B cell (primary cell): ENCODE measurements around the gene PILRB. TPM values are rescaled to one million over a fixed set of nuclear protein-coding genes. Genes with fewer than 3 reads are reported as not detected.

Experiments
- ATAC-seq: fragments of 200-7000 bp; cut with Tn5 transposase; one replicate; pipeline ENCODE4 v1.10.0; 2021; ENCODE audit warnings: low read depth, mild to moderate bottlenecking, moderate number of reproducible peaks, moderate library complexity
- CTCF ChIA-PET: fragments of 350-600 bp; sonication (Branson Sonifier 250); formaldehyde crosslinking; loops from one replicate; lab custom pipeline; 2021; ENCODE audit warnings: antibody characterized with exemption, inconsistent platforms; lab: Charles Lee
- POLR2A ChIA-PET: fragments of 350-600 bp; sonication (Branson Sonifier 250); formaldehyde crosslinking; loops from one replicate; lab custom pipeline; 2021; ENCODE audit warnings: antibody characterized with exemption; lab: Charles Lee
- DNase-seq: peaks from one replicate; pipeline ENCODE4 v3.0.0; 2013
- H2AFZ ChIP-seq: 2 replicates; pipeline ENCODE4 v1.6.1; 2012; ENCODE audit warnings: mild to moderate bottlenecking, low read depth, low read length; ENCODE audit not compliant: insufficient read depth, poor library complexity, severe bottlenecking
- H3K27ac ChIP-seq, 2 donors: 1 replicate in 1 of 2; 2 replicates in 1 of 2; pipeline ENCODE4 v1.5.1; 2012 to 2013; ENCODE audit warnings: low read length in 2 of 2, mild to moderate bottlenecking in 2 of 2, moderate library complexity in 1 of 2
- H3K27me3 ChIP-seq, 4 experiments: fragments of 200-600 bp in 1 of 4; sonication (generic) in 1 of 4; replicated peaks in 1 of 4; 1 replicate in 2 of 4; 2 replicates in 2 of 4; pipeline versions ENCODE4 v1.6.1 to v1.7.0; 2013 to 2016; ENCODE audit warnings: low read length in 3 of 4, mild to moderate bottlenecking in 2 of 4, mixed read lengths in 1 of 4, moderate library complexity in 1 of 4; ENCODE audit not compliant: insufficient read depth in 4 of 4, control insufficient read depth in 3 of 4; ENCODE audit errors: control extremely low read depth in 1 of 4
- H3K36me3 ChIP-seq, 2 experiments: replicated peaks in 1 of 2; 1 replicate in 1 of 2; 2 replicates in 1 of 2; pipeline versions ENCODE4 v1.6.1 to v1.7.1; 2013; ENCODE audit warnings: low read length in 1 of 2; ENCODE audit not compliant: insufficient read depth in 2 of 2, control insufficient read depth in 1 of 2; ENCODE audit errors: control extremely low read depth in 1 of 2, extremely low read depth in 1 of 2
- H3K4me1 ChIP-seq, 2 donors: fragments of 200-600 bp in 1 of 2; sonication (generic) in 1 of 2; 1 replicate in 1 of 2; 2 replicates in 1 of 2; pipeline versions ENCODE4 v1.5.1 to v1.6.1; 2013 to 2017; ENCODE audit warnings: low read length in 2 of 2; ENCODE audit not compliant: control insufficient read depth in 2 of 2, insufficient read depth in 2 of 2
- H3K4me2 ChIP-seq: replicated peaks from 2 replicates; pipeline ENCODE3; 2012; ENCODE audit warnings: mild to moderate bottlenecking, low read depth, low read length; ENCODE audit not compliant: poor library complexity, severe bottlenecking
- H3K4me3 ChIP-seq, 5 experiments: fragments of 200-600 bp in 1 of 5; sonication (generic) in 1 of 5; 1 replicate in 3 of 5; 2 replicates in 2 of 5; pipeline versions ENCODE4 v1.5.1 to v1.7.0; 2011 to 2016; ENCODE audit warnings: low read length in 4 of 5, mild to moderate bottlenecking in 4 of 5, low read depth in 2 of 5, control low read depth in 1 of 5, moderate library complexity in 1 of 5; ENCODE audit not compliant: insufficient read depth in 1 of 5; ENCODE audit errors: control extremely low read depth in 1 of 5, extremely low read depth in 1 of 5
- H3K79me2 ChIP-seq: fragments of 200-600 bp; sonication (generic); one replicate; pipeline ENCODE4 v1.6.0; 2016; ENCODE audit warnings: low read length; ENCODE audit not compliant: control insufficient read depth, insufficient read depth
- H3K9ac ChIP-seq: fragments of 200-600 bp; sonication (generic); 2 replicates; pipeline ENCODE4 v1.6.1; 2017; ENCODE audit warnings: mild to moderate bottlenecking, low read length, moderate library complexity
- H3K9me3 ChIP-seq, 3 donors: one replicate each; pipeline versions ENCODE4 v1.6.1 to v1.7.1; 2013; ENCODE audit warnings: low read length in 2 of 3; ENCODE audit not compliant: control insufficient read depth in 2 of 3, insufficient read depth in 1 of 3; ENCODE audit errors: control extremely low read depth in 1 of 3
- H4K20me1 ChIP-seq: 2 replicates; pipeline ENCODE4 v1.6.0; 2012; ENCODE audit warnings: mild to moderate bottlenecking, low read length; ENCODE audit not compliant: insufficient read depth, control insufficient read depth, poor library complexity, severe bottlenecking
- H3K27ac Mint-ChIP-seq: one replicate; pipeline ENCODE4 v1.8.0; 2021; ENCODE audit warnings: mixed read lengths
- H3K27me3 Mint-ChIP-seq: one replicate; pipeline ENCODE4 v1.8.0; 2021; ENCODE audit warnings: mixed read lengths
- H3K4me1 Mint-ChIP-seq: one replicate; pipeline ENCODE4 v1.8.0; 2021; ENCODE audit warnings: mixed read lengths
- H3K4me3 Mint-ChIP-seq: one replicate; pipeline ENCODE4 v1.8.0; 2021; ENCODE audit warnings: mixed read lengths
- H3K9me3 Mint-ChIP-seq: one replicate; pipeline ENCODE4 v1.8.0; 2022; ENCODE audit warnings: mixed read lengths; ENCODE audit not compliant: insufficient read depth
- EZH2 ChIP-seq: IDR thresholded peaks from 2 replicates; pipeline ENCODE4 v1.6.1; 2012; ENCODE audit warnings: borderline replicate concordance, low read depth, mild to moderate bottlenecking, moderate library complexity, low read length; ENCODE audit not compliant: insufficient read depth, poor library complexity, severe bottlenecking
- WGBS: methylation state at CpG from one replicate; pipeline ENCODE4 v1.1.5; 2013; ENCODE audit warnings: missing lambda C conversion rate; ENCODE audit not compliant: insufficient coverage; 5-methylcytosine and 5-hydroxymethylcytosine counted together
- intact Hi-C: fragments of 100-400 bp; cut with micrococcal nuclease; formaldehyde crosslinking; loops from one replicate; pipeline ENCODE4 v1.10.0; 2022
- polyA plus RNA-seq: library from polyadenylated mRNA; depleted of rRNA; stranded (reverse); fragments of >200 nt; gene quantifications from 2 replicates; pipeline ENCODE4 v1.2.3, GENCODE V29; 2012
- total RNA-seq, 2 donors: library from RNA; stranded (reverse); fragments of 120-200 nt in 1 of 2; gene quantifications; 1 replicate in 1 of 2; 2 replicates in 1 of 2; pipeline versions ENCODE4 v1.2.3 to v1.2.4, GENCODE V29; 2013 to 2022
- TF ChIP-seq, protein P1 (sequence below): fragments of 200-600 bp; IDR thresholded peaks from one replicate; pipeline ENCODE4 v1.8.0; 2022; ENCODE audit warnings: antibody characterized with exemption, mild to moderate bottlenecking

Gene PILRB
- total and polyA plus RNA-seq, 2 donors (not counting 1 experiment from before 2014, with no cell fraction given), result 162 to 391 TPM

- peaks cover 0 to 2% of the 10 kb centered on the region in 2 experiments for H3K36me3 ChIP-seq
- DNase-seq, result no peak
- Mint-ChIP-seq H3K27ac (peak overlapping the region; percentile 42), H3K4me3 (no peak overlapping the region), H3K9me3 (no peaks in the 10 kb centered on the region), H3K27me3 (no peaks in the 10 kb centered on the region), H3K4me1 (peaks cover 12% of the 10 kb centered on the region)
- ChIA-PET CTCF (interaction anchor here (0.6 to 1.4 kb wide), 3 partner anchors 27 to 281 kb away, joined by 3 to 5 read pairs (median 4); no protein-coding TSS in a partner anchor), POLR2A (no interaction called here)
- peaks cover 23 to 26% of the 10 kb centered on the region in 2 donors for H3K4me1 ChIP-seq
- peak overlapping the region; percentile 16 for H3K4me2 ChIP-seq
- H2AFZ ChIP-seq, result no peak overlapping the region
- H3K79me2 ChIP-seq, result no peaks in the 10 kb centered on the region
- intact Hi-C loops, result no loop called here
- no peaks in the 10 kb centered on the region for H3K27me3 ChIP-seq
- peak overlapping the region; percentile 17 to 50 for H3K27ac ChIP-seq
- H3K9ac ChIP-seq, result no peak overlapping the region
- no peaks in the 10 kb centered on the region for H4K20me1 ChIP-seq
- no peaks in the 10 kb centered on the region for H3K9me3 ChIP-seq
- no peak for ATAC-seq
- TF ChIP-seq, protein P1, sequence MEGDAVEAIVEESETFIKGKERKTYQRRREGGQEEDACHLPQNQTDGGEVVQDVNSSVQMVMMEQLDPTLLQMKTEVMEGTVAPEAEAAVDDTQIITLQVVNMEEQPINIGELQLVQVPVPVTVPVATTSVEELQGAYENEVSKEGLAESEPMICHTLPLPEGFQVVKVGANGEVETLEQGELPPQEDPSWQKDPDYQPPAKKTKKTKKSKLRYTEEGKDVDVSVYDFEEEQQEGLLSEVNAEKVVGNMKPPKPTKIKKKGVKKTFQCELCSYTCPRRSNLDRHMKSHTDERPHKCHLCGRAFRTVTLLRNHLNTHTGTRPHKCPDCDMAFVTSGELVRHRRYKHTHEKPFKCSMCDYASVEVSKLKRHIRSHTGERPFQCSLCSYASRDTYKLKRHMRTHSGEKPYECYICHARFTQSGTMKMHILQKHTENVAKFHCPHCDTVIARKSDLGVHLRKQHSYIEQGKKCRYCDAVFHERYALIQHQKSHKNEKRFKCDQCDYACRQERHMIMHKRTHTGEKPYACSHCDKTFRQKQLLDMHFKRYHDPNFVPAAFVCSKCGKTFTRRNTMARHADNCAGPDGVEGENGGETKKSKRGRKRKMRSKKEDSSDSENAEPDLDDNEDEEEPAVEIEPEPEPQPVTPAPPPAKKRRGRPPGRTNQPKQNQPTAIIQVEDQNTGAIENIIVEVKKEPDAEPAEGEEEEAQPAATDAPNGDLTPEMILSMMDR, result no peak
- no peak for TF ChIP-seq EZH2
- H3K4me3 ChIP-seq, result no peak overlapping the region
Observed at GRCh38 chr7:100413346-100413745, 55.4 kb downstream of the PILRB start.

DNA sequence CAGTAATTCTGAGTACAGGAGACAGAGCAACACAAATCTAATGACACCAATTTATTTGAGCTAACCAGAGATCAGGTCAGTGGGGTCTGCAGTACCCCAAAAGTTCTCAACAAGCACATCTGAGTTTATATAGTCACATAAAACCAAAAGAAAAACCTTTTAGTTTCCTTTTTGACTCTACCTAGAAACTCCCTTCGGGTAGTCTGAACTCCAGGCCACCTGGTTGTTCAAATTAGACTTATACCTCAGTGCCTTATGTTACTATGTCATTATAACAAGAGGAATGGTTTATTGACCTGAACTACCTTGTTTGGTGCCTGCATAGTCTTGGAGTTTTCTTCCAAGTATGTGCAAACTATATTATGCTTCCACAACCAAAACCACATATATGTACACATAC is 56.0 kb downstream of the PILRB start:
- TF ChIP-seq EZH2, result no peak
- TF ChIP-seq, protein P1, result no peak
- peak overlapping the region; percentile 16 for H3K4me2 ChIP-seq
- no peak for ATAC-seq
- no peaks in the 10 kb centered on the region for H4K20me1 ChIP-seq
- ChIA-PET CTCF (interaction anchor here (0.6 to 1.4 kb wide), 4 partner anchors 27 to 281 kb away, joined by 3 to 5 read pairs (median 4); no protein-coding TSS in a partner anchor), POLR2A (interaction anchor here (0.5 kb wide), 2 partner anchors 36 to 168 kb away, joined by 3 to 7 read pairs; no protein-coding TSS in a partner anchor)
- H3K4me1 Mint-ChIP-seq, result peaks cover 12% of the 10 kb centered on the region
- H3K27ac Mint-ChIP-seq, result no peak overlapping the region
- H2AFZ ChIP-seq, result no peak overlapping the region
- H3K27ac ChIP-seq, result peak overlapping the region; percentile 17 to 50
- intact Hi-C loops, result no loop called here
- H3K4me3 ChIP-seq, result no peak overlapping the region
- H3K9ac ChIP-seq, result no peak overlapping the region
- WGBS, result no CpG with 5 or more reads among the region's 1 CpG
- no peak for DNase-seq
- peaks cover 23 to 26% of the 10 kb centered on the region in 2 donors for H3K4me1 ChIP-seq
- H3K4me3 Mint-ChIP-seq, result no peak overlapping the region
- H3K27me3 Mint-ChIP-seq, result no peaks in the 10 kb centered on the region
- no peaks in the 10 kb centered on the region for H3K9me3 Mint-ChIP-seq
- H3K9me3 ChIP-seq, result no peaks in the 10 kb centered on the region
- no peaks in the 10 kb centered on the region for H3K27me3 ChIP-seq
- no peaks in the 10 kb centered on the region for H3K79me2 ChIP-seq
- H3K36me3 ChIP-seq, result no peaks in the 10 kb centered on the region
